Left colon (tissue), 2 donors: ENCODE results near the gene CRAT. TPM values are rescaled to one million over a fixed set of nuclear protein-coding genes. Genes with fewer than 3 reads are reported as not detected.
A peak's percentile ranks its signal among the peaks of the same experiment; 100 is the strongest.

Experiments
- ATAC-seq: fragments of 200-7000 bp; cut with Tn5 transposase; one replicate; pipeline ENCODE4 v1.9.1; 2020; ENCODE audit warnings: mild to moderate bottlenecking, moderate library complexity
- DNase-seq, 2 donors: peaks; one replicate each; pipeline ENCODE4 v3.0.0-alpha.2; 2020
- intact Hi-C, 2 donors: fragments of 100-400 bp; cut with DNase I in 1 of 2; cut with micrococcal nuclease in 1 of 2; formaldehyde crosslinking; loops; one replicate each; pipeline versions ENCODE4 v1.11.2 to v1.14.0; 2022; cut with DNase I, micrococcal nuclease
- total RNA-seq, 2 donors: library from RNA; stranded (reverse); fragmentation: NEBNext Ultra II Directional; extraction: Animal tissue kit (Norgen Biotek cat#: 25700); gene quantifications; one replicate each; pipeline ENCODE4 v1.2.1, GENCODE V29; 2021
- donor health status: DM: no; HTN: no; CAD: no.
- donor health status: DM: yes; HTN: yes; CAD: no.

Gene CRAT
- total RNA-seq, 2 donors from 2014 or later = 62.4 to 76.1 TPM

GRCh38 chr9:129052592-129052991 is 58.0 kb downstream of the CRAT start:
- DNase-seq (peak; percentile 95 to 96), ATAC-seq (peak; percentile 91)
- intact Hi-C loops = no loop called here

Other genes with a start within 250 kb of the CRAT start
- 1 to 10 TPM; 2.1 TPM for gene KYAT1, start 228.8 kb downstream of the CRAT start, total RNA-seq
- 10 to 100 TPM; 21.8 to 38.3 TPM for gene LRRC8A, start 228.7 kb downstream of the CRAT start, total RNA-seq
- 1 to 10 TPM; 1.5 to 7.1 TPM for gene PHYHD1, start 189.8 kb downstream of the CRAT start, total RNA-seq
- 10 to 100 TPM; 12.1 to 12.8 TPM for gene DOLK, start 163.2 kb downstream of the CRAT start, total RNA-seq
- 10 to 100 TPM; 19.6 to 23.6 TPM for gene NUP188, start 163.1 kb downstream of the CRAT start, total RNA-seq
- gene SH3GLB2, start 82.5 kb downstream of the CRAT start, total RNA-seq = 100 to 1,000 TPM; 158 to 169 TPM
- 10 to 100 TPM; 68.3 to 71.3 TPM for gene MIGA2, start 74.2 kb downstream of the CRAT start, total RNA-seq
- gene DOLPP1, start 29.7 kb downstream of the CRAT start, total RNA-seq = 10 to 100 TPM; 44.4 to 53.1 TPM
- gene PTPA, start 622 bp upstream of the CRAT start, total RNA-seq = 10 to 100 TPM; 90.8 to 91.9 TPM
- gene IER5L, start 67.5 kb upstream of the CRAT start, total RNA-seq = 1 to 10 TPM; 4.3 to 8.8 TPM